Sigmoid colon (tissue), 7 donors: ENCODE measurements around the gene BDKRB1. TPM values are rescaled to one million over a fixed set of nuclear protein-coding genes. Genes with fewer than 3 reads are reported as not detected.

Experiments used
- DNase-seq: peaks from one replicate; pipeline ENCODE4 v3.0.0-alpha.2; 2019
- H3K27ac ChIP-seq, 4 donors: fragments of 200-600 bp; sonication (generic); one replicate each; pipeline ENCODE4 v1.5.1; 2016 to 2019; ENCODE audit warnings: mild to moderate bottlenecking in 1 of 4
- H3K27me3 ChIP-seq, 3 donors: fragments of 200-600 bp; sonication (generic); one replicate each; pipeline ENCODE4 v1.5.1; 2019; ENCODE audit warnings: mild to moderate bottlenecking in 1 of 3
- H3K36me3 ChIP-seq, 4 donors: fragments of 200-600 bp; sonication (generic); one replicate each; pipeline ENCODE4 v1.5.1; 2016 to 2019
- H3K4me1 ChIP-seq, 4 donors: fragments of 200-600 bp; sonication (generic); one replicate each; pipeline ENCODE4 v1.5.1; 2017 to 2019
- H3K4me3 ChIP-seq, 4 donors: fragments of 200-600 bp; sonication (generic); one replicate each; pipeline ENCODE4 v1.5.1; 2017 to 2019; ENCODE audit warnings: mild to moderate bottlenecking in 2 of 4, moderate library complexity in 1 of 4
- H3K9me3 ChIP-seq, 4 donors: fragments of 200-600 bp in 3 of 4; sonication (generic) in 3 of 4; one replicate each; pipeline versions ENCODE4 v1.5.1 to v1.6.1; 2013 to 2019
- CTCF ChIP-seq, 4 experiments: fragments of 450-650 bp in 3 of 4; fragments of 200-600 bp in 1 of 4; IDR thresholded peaks; one replicate each; pipeline ENCODE4 v1.5.1; 2016 to 2019; ENCODE audit warnings: antibody characterized with exemption in 4 of 4, mild to moderate bottlenecking in 3 of 4, moderate library complexity in 2 of 4
- EP300 ChIP-seq, 4 donors: sonication (generic); formaldehyde crosslinking; IDR thresholded peaks; one replicate each; pipeline ENCODE4 v1.6.1; 2017; ENCODE audit warnings: antibody characterized with exemption in 4 of 4
- POLR2A ChIP-seq, 2 donors: fragments of 450-650 bp; IDR thresholded peaks; one replicate each; pipeline ENCODE4 v1.6.1; 2016; ENCODE audit warnings: antibody characterized with exemption in 2 of 2, mild to moderate bottlenecking in 2 of 2, moderate library complexity in 2 of 2
- POLR2AphosphoS5 ChIP-seq, 4 donors: sonication (generic); formaldehyde crosslinking; IDR thresholded peaks; one replicate each; pipeline ENCODE4 v1.6.1; 2017; ENCODE audit warnings: antibody characterized with exemption in 4 of 4
- WGBS, 2 donors: extraction: QIAGEN DNeasy Blood & Tissue Kit; methylation state at CpG; one replicate each; pipeline ENCODE4 v1.1.7; 2013; 5-methylcytosine and 5-hydroxymethylcytosine counted together
- intact Hi-C: fragments of 100-400 bp; cut with DNase I; formaldehyde crosslinking; loops from one replicate; pipeline ENCODE4 v1.15.1; 2023
- polyA plus RNA-seq, 3 donors: library from polyadenylated mRNA; stranded (reverse); fragments of 200-250 nt; gene quantifications; one replicate each; pipeline ENCODE4 v1.2.3, GENCODE V29; 2013
- total RNA-seq, 4 donors: library from RNA; depleted of rRNA; stranded (reverse); fragments of >200 nt; gene quantifications; one replicate each; pipeline ENCODE4 v1.1.0, GENCODE V29; 2016
- donor health status: healthy with polysubstance abuse.
- donor health status: Bipolar disorder and iron deficiency.
- donor health status: healthy.

BDKRB1 gene
- total and polyA plus RNA-seq, 7 donors: 0.33 to 4.9 (median 2.4) TPM

- 93% methylated on average over 2 of the region's 2 CpGs for WGBS, 2 donors
- H3K4me3 ChIP-seq: no peak overlapping the region
- H3K4me1 ChIP-seq: no peaks in the 10 kb centered on the region
- no peaks in the 10 kb centered on the region for H3K9me3 ChIP-seq
- H3K27me3 ChIP-seq: no peaks in the 10 kb centered on the region
- intact Hi-C loops: loop anchor here (5.0 kb wide), 1 partner anchor 125 kb away; no protein-coding TSS in a partner anchor
- no peak for DNase-seq
- TF ChIP-seq CTCF (IDR thresholded peaks at IDR 0.05) (peak in 2 of 4 experiments; percentile 29 to 44), EP300 (IDR thresholded peaks at IDR 0.05) (no peak), POLR2AphosphoS5 (IDR thresholded peaks at IDR 0.05) (no peak), POLR2A (IDR thresholded peaks at IDR 0.05) (no peak)
- H3K36me3 ChIP-seq: peaks cover 4 to 63% (median 11%) of the 10 kb centered on the region in 4 donors
- no peak overlapping the region for H3K27ac ChIP-seq
Observed at GRCh38 chr14:96297000-96297399, 41.0 kb downstream of the BDKRB1 start.

- Histone ChIP-seq H3K4me3 (no peak overlapping the region), H3K4me1 (no peaks in the 10 kb centered on the region), H3K9me3 (no peaks in the 10 kb centered on the region), H3K36me3 (peaks cover 5 to 63% (median 12%) of the 10 kb centered on the region in 4 donors), H3K27ac (no peak overlapping the region), H3K27me3 (no peaks in the 10 kb centered on the region)
- intact Hi-C loops: loop anchor here (5.0 kb wide), 1 partner anchor 124 kb away; no protein-coding TSS in a partner anchor
- 93 to 94% methylated on average over 4 of the region's 4 CpGs for WGBS, 2 donors
- DNase-seq: no peak
- no peak for TF ChIP-seq EP300 (IDR thresholded peaks at IDR 0.05)
Observed at GRCh38 chr14:96297997-96298515, 42.0 kb downstream of the BDKRB1 start.

- Histone ChIP-seq H3K27me3 (no peaks in the 10 kb centered on the region), H3K27ac (no peak overlapping the region), H3K4me1 (no peaks in the 10 kb centered on the region), H3K36me3 (peaks cover 5 to 63% (median 14%) of the 10 kb centered on the region in 4 donors), H3K4me3 (no peak overlapping the region), H3K9me3 (no peaks in the 10 kb centered on the region)
- TF ChIP-seq POLR2AphosphoS5 (IDR thresholded peaks at IDR 0.05) (no peak), EP300 (IDR thresholded peaks at IDR 0.05) (no peak), POLR2A (IDR thresholded peaks at IDR 0.05) (no peak), CTCF (IDR thresholded peaks at IDR 0.05) (no peak)
- DNase-seq: no peak
- 64 to 69% methylated on average over 3 of the region's 3 CpGs for WGBS, 2 donors
- intact Hi-C loops: loop anchor here (5.0 kb wide), 1 partner anchor 123 kb away; no protein-coding TSS in a partner anchor
Observed at GRCh38 chr14:96299441-96299840, 43.4 kb downstream of the BDKRB1 start.

GRCh38 chr14:96303981-96304380 is 48.0 kb downstream of the BDKRB1 start:
- WGBS, 2 donors: 91 to 96% methylated on average over 3 of the region's 3 CpGs
- no peak for DNase-seq
- no peaks in the 10 kb centered on the region for H3K9me3 ChIP-seq
- H3K27ac ChIP-seq: no peak overlapping the region
- H3K27me3 ChIP-seq: no peaks in the 10 kb centered on the region
- intact Hi-C loops: no loop called here
- TF ChIP-seq POLR2A (IDR thresholded peaks at IDR 0.05) (no peak), CTCF (IDR thresholded peaks at IDR 0.05) (no peak), POLR2AphosphoS5 (IDR thresholded peaks at IDR 0.05) (no peak), EP300 (IDR thresholded peaks at IDR 0.05) (no peak)
- peaks cover 17 to 88% (median 28%) of the 10 kb centered on the region in 4 donors for H3K36me3 ChIP-seq
- no peaks in the 10 kb centered on the region for H3K4me1 ChIP-seq
- H3K4me3 ChIP-seq: no peak overlapping the region

GRCh38 chr14:96304956-96305355 is 48.9 kb downstream of the BDKRB1 start:
- Histone ChIP-seq H3K4me1 (no peaks in the 10 kb centered on the region), H3K4me3 (no peak overlapping the region), H3K27me3 (no peaks in the 10 kb centered on the region), H3K27ac (no peak overlapping the region), H3K36me3 (peaks cover 17 to 95% (median 30%) of the 10 kb centered on the region in 4 donors), H3K9me3 (no peaks in the 10 kb centered on the region)
- DNase-seq: no peak
- TF ChIP-seq POLR2AphosphoS5 (IDR thresholded peaks at IDR 0.05): no peak
- no peak for TF ChIP-seq EP300 (IDR thresholded peaks at IDR 0.05)
- TF ChIP-seq CTCF (IDR thresholded peaks at IDR 0.05): no peak
- 93% methylated on average over 9 of the region's 9 CpGs for WGBS, 2 donors
- intact Hi-C loops: no loop called here
